Endothelial cell of umbilical vein (primary cell): ENCODE measurements around the gene DBI.

Source experiments
- GATA2 ChIP-seq: IDR thresholded peaks from 2 replicates; pipeline ENCODE4 v1.7.0; 2011; ENCODE audit warnings: low read depth, mild to moderate bottlenecking, moderate library complexity, mixed read lengths, low read length; ENCODE audit not compliant: insufficient read length, insufficient read depth
- TF ChIP-seq, protein P1 (sequence below), 2 donors: IDR thresholded peaks; 1 replicate in 1 of 2; 2 replicates in 1 of 2; pipeline ENCODE4 v1.5.1; 2011; ENCODE audit warnings: low read length in 2 of 2, mild to moderate bottlenecking in 2 of 2, moderate library complexity in 2 of 2, control low read depth in 1 of 2, inconsistent platforms in 1 of 2, low read depth in 1 of 2; ENCODE audit not compliant: insufficient read depth in 1 of 2; ENCODE audit errors: extremely low read depth in 1 of 2
- TF ChIP-seq, protein P2 (sequence below): IDR thresholded peaks from 2 replicates; pipeline ENCODE4 v1.6.1; 2011; ENCODE audit not compliant: insufficient read depth, insufficient read length

- TF ChIP-seq, protein P1, sequence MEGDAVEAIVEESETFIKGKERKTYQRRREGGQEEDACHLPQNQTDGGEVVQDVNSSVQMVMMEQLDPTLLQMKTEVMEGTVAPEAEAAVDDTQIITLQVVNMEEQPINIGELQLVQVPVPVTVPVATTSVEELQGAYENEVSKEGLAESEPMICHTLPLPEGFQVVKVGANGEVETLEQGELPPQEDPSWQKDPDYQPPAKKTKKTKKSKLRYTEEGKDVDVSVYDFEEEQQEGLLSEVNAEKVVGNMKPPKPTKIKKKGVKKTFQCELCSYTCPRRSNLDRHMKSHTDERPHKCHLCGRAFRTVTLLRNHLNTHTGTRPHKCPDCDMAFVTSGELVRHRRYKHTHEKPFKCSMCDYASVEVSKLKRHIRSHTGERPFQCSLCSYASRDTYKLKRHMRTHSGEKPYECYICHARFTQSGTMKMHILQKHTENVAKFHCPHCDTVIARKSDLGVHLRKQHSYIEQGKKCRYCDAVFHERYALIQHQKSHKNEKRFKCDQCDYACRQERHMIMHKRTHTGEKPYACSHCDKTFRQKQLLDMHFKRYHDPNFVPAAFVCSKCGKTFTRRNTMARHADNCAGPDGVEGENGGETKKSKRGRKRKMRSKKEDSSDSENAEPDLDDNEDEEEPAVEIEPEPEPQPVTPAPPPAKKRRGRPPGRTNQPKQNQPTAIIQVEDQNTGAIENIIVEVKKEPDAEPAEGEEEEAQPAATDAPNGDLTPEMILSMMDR (IDR thresholded peaks at IDR 0.05; ENCODE audit: extremely low read depth in 1 of 2, insufficient read depth in 1 of 2, low read depth in 1 of 2, low read length in 2 of 2), result no peak
- TF ChIP-seq, protein P2, sequence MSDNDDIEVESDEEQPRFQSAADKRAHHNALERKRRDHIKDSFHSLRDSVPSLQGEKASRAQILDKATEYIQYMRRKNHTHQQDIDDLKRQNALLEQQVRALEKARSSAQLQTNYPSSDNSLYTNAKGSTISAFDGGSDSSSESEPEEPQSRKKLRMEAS, result no peak
- no peak for TF ChIP-seq GATA2
Measured at GRCh38 chr2:119397196-119397595, 30.4 kb downstream of the DBI start.
